Body of pancreas (tissue), 4 donors: ENCODE data around the gene ZNF189. TPM values are rescaled to one million over a fixed set of nuclear protein-coding genes. Genes with fewer than 3 reads are reported as not detected.

Source experiments
- ATAC-seq: fragments of 150-250 bp; one replicate; pipeline ENCODE4 v1.9.1; 2016
- DNase-seq, 4 donors: peaks; one replicate each; pipeline ENCODE4 v3.0.0-alpha.2; 2019
- H3K27ac ChIP-seq, 4 donors: fragments of 200-600 bp; sonication (generic); 1 replicate in 3 of 4; 2 replicates in 1 of 4; pipeline versions ENCODE4 v1.5.1 to v1.6.1; 2016 to 2019; ENCODE audit warnings: mild to moderate bottlenecking in 1 of 4, mixed read lengths in 1 of 4, moderate library complexity in 1 of 4
- H3K27me3 ChIP-seq, 2 donors: fragments of 200-600 bp; sonication (generic); one replicate each; pipeline ENCODE4 v1.6.0; 2016; ENCODE audit warnings: mild to moderate bottlenecking in 1 of 2
- H3K36me3 ChIP-seq, 2 donors: fragments of 200-600 bp; sonication (generic); replicated peaks in 1 of 2; 2 replicates each; pipeline ENCODE4 v1.5.1; 2016; ENCODE audit warnings: low read depth in 2 of 2; ENCODE audit not compliant: insufficient read depth in 1 of 2
- H3K4me1 ChIP-seq: fragments of 200-600 bp; sonication (generic); one replicate; pipeline ENCODE4 v1.6.0; 2016
- H3K4me3 ChIP-seq, 2 donors: fragments of 200-600 bp; sonication (generic); 1 replicate in 1 of 2; 2 replicates in 1 of 2; pipeline ENCODE4 v1.5.1; 2016 to 2019
- H3K9me3 ChIP-seq, 3 donors: fragments of 200-600 bp; sonication (generic); 1 replicate in 2 of 3; 2 replicates in 1 of 3; pipeline ENCODE4 v1.5.1; 2016
- POLR2A ChIP-seq, 3 donors: fragments of 450-650 bp; IDR thresholded peaks; one replicate each; pipeline ENCODE4 v1.6.1; 2016; ENCODE audit warnings: antibody characterized with exemption in 3 of 3, mild to moderate bottlenecking in 2 of 3
- WGBS, 2 donors: methylation state at CpG; one replicate each; pipeline ENCODE4 v1.1.5; 2017; 5-methylcytosine and 5-hydroxymethylcytosine counted together
- intact Hi-C: fragments of 100-400 bp; cut with DNase I; formaldehyde crosslinking; loops from one replicate; pipeline ENCODE4 v1.15.1; 2023
- total RNA-seq, 2 donors: library from RNA; depleted of rRNA; stranded (reverse); fragments of >200 nt; gene quantifications; one replicate each; pipeline ENCODE4 v1.1.0, GENCODE V29; 2016
- TF ChIP-seq, protein P1 (sequence below), 7 experiments: fragments of 450-650 bp in 4 of 7; fragments of 200-600 bp in 3 of 7; sonication (generic) in 3 of 7; IDR thresholded peaks; one replicate each; pipeline ENCODE4 v1.5.1; 2016 to 2019; ENCODE audit warnings: antibody characterized with exemption in 7 of 7

ZNF189 gene
- total RNA-seq, 2 donors from 2014 or later = 25.1 to 25.2 TPM

DNA sequence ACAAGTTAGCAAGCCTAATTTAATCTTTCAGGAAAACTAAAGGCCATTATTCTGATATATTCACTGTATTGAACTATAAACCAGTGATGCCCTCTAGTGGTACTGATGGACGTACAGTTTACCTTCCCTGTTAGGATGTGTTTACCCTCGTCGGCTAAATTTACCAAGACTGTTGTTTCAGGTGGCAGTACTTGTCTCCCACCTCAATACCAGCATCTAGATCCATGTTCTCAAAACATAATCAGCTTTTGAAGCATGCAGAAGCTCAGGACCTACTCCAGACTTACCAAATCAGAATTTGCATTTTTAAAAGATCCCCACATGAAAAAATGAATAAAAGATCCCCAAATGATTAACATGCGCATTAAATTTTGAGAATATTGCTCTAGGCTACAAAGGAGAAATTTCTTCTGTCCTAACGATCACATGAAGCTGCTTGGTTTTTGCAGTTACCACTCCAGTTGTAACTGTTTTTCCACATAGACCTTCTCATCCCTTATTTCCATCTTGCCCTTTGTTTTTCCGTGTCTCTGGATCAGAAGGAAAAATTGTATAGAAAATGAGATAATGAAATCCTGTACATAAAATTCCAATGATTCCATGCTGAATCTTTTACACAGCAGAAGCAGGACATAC is 10.7 kb upstream of the ZNF189 start:
- WGBS, 2 donors = 44 to 48% methylated on average over 6 of the region's 6 CpGs
- H3K4me1 ChIP-seq = peaks cover 7% of the 10 kb centered on the region
- ATAC-seq (peak; percentile 90), DNase-seq (peak in 3 of 4 donors; percentile 28 to 63 (median 32))
- H3K27me3 ChIP-seq = no peaks in the 10 kb centered on the region
- no peak overlapping the region for H3K4me3 ChIP-seq
- H3K36me3 ChIP-seq = peaks cover 0 to 7% of the 10 kb centered on the region in 2 donors
- TF ChIP-seq, protein P1, sequence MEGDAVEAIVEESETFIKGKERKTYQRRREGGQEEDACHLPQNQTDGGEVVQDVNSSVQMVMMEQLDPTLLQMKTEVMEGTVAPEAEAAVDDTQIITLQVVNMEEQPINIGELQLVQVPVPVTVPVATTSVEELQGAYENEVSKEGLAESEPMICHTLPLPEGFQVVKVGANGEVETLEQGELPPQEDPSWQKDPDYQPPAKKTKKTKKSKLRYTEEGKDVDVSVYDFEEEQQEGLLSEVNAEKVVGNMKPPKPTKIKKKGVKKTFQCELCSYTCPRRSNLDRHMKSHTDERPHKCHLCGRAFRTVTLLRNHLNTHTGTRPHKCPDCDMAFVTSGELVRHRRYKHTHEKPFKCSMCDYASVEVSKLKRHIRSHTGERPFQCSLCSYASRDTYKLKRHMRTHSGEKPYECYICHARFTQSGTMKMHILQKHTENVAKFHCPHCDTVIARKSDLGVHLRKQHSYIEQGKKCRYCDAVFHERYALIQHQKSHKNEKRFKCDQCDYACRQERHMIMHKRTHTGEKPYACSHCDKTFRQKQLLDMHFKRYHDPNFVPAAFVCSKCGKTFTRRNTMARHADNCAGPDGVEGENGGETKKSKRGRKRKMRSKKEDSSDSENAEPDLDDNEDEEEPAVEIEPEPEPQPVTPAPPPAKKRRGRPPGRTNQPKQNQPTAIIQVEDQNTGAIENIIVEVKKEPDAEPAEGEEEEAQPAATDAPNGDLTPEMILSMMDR (IDR thresholded peaks at IDR 0.05) = peak in 6 of 7 experiments; percentile 40 to 74 (median 64)
- no peak for TF ChIP-seq POLR2A (IDR thresholded peaks at IDR 0.05)
- H3K27ac ChIP-seq = peak overlapping the region in 1 of 4 donors; percentile 4
- intact Hi-C loops = no loop called here
- H3K9me3 ChIP-seq = no peaks in the 10 kb centered on the region

DNA sequence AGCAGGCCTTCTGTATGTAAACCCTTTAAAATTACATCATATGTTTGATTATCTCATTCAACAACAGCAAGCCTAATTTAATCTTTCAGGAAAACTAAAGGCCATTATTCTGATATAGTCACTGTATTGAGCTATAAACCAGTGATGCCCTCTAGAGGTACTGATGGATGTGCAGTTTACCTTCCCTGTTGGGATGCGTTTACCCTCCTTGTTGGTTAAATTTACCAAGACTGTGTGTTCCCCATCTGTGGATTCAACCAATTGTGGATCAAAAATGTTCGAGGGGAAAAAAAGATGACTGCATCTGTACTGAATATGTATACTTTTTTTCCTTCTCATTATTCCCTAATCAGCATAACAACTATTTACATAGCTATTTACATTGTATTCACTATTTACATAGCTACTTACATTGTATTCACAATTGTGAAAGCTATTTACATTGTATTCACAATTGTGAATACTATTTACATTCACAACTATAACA is 10.1 kb upstream of the ZNF189 start:
- intact Hi-C loops = no loop called here
- 70 to 71% methylated on average over 2 of the region's 2 CpGs for WGBS, 2 donors
- peak; percentile 68 for ATAC-seq
- no peak for DNase-seq
- Histone ChIP-seq H3K9me3 (no peaks in the 10 kb centered on the region), H3K27me3 (no peaks in the 10 kb centered on the region), H3K4me1 (peaks cover 7% of the 10 kb centered on the region), H3K4me3 (no peak overlapping the region), H3K36me3 (peaks cover 0 to 8% of the 10 kb centered on the region in 2 donors), H3K27ac (peak overlapping the region in 1 of 4 donors; percentile 4)
- no peak for TF ChIP-seq POLR2A (IDR thresholded peaks at IDR 0.05)
- TF ChIP-seq, protein P1 (IDR thresholded peaks at IDR 0.05) = peak in 6 of 7 experiments; percentile 9 to 40 (median 18)

DNA sequence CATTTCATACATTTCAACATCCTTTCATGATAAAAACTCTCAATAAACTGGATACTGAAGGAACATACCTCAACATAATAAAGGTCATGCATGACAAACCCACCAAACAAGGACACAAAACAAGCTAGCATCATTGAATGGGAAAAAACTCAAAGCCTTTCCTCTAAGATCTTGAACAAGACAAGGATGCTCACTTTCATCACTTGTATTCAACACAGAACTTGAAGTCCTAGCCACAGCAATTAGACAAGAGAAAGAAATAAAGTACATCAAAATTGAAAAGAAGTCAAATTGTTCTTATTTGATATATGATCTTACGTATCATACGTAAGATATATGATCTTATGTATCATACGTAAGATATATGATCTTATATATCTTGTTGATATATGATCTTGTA is 5.5 kb upstream of the ZNF189 start:
- intact Hi-C loops = no loop called here
- TF ChIP-seq POLR2A (IDR thresholded peaks at IDR 0.05) = no peak
- TF ChIP-seq, protein P1 (IDR thresholded peaks at IDR 0.05) = no peak
- H3K27me3 ChIP-seq = no peaks in the 10 kb centered on the region
- H3K9me3 ChIP-seq = no peaks in the 10 kb centered on the region
- no peak overlapping the region for H3K27ac ChIP-seq
- DNase-seq (no peak), ATAC-seq (no peak)
- H3K36me3 ChIP-seq = peaks cover 0 to 8% of the 10 kb centered on the region in 2 donors
- WGBS, 2 donors = 98 to 99% methylated on average over 3 of the region's 3 CpGs
- peaks cover 36% of the 10 kb centered on the region for H3K4me1 ChIP-seq
- H3K4me3 ChIP-seq = no peak overlapping the region

DNA sequence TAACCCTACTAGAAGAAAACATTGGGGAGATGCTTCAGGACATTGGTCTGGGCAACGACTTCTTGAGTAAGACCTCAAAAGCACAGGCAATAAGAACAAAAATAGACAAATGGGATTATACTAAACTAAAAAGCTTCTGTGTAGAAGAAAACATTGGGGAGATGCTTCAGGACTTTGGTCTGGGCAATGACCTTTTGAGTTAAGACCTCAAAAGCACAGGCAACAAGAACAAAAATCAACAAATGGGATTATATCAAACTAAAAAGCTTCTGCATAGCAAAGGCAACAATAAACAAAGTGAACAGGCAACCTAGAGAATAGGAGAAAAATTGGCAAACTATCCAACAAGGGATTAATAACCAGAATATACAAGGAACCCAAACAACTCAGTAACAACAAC is 4.0 kb upstream of the ZNF189 start:
- intact Hi-C loops = no loop called here

More for the DNA sequence above, 4.0 kb upstream of the ZNF189 start:
- ATAC-seq (no peak), DNase-seq (no peak)
- Histone ChIP-seq H3K4me3 (no peak overlapping the region), H3K9me3 (no peaks in the 10 kb centered on the region), H3K36me3 (peaks cover 0 to 1% of the 10 kb centered on the region in 2 donors), H3K4me1 (peaks cover 36% of the 10 kb centered on the region), H3K27me3 (no peaks in the 10 kb centered on the region), H3K27ac (no peak overlapping the region)
- TF ChIP-seq POLR2A (IDR thresholded peaks at IDR 0.05) = no peak
- TF ChIP-seq, protein P1 (IDR thresholded peaks at IDR 0.05) = no peak
- WGBS, 2 donors = 88 to 90% methylated on average over 1 of the region's 1 CpG
